HCT116 (cell line): ENCODE measurements around the gene RAB30. TPM values are rescaled to one million over a fixed set of nuclear protein-coding genes. Genes with fewer than 3 reads are reported as not detected.
"Not testable (repeated sequence)": the region's sequence is repeated elsewhere in the genome, so short reads cannot be mapped to it uniquely, and the experiment has no call there.

Experiments
- ATAC-seq: fragments of 200-7000 bp; cut with Tn5 transposase; 2 replicates; pipeline ENCODE4 v1.9.1; 2020; ENCODE audit warnings: mild to moderate bottlenecking, moderate library complexity
- BruUV-seq: library from RNA; stranded (reverse); fragments of 400-500 nt; replicated peaks from 2 replicates; lab custom pipeline; 2021; lab: Mats Ljungman, UMichigan
- CTCF ChIA-PET: fragments of 300-600 bp; sonication (Branson Sonifier 250); formaldehyde crosslinking; loops from one replicate; lab custom pipeline; 2021; ENCODE audit warnings: antibody characterized with exemption; lab: Charles Lee
- POLR2A ChIA-PET: fragments of 300-600, 350-600 bp; sonication (Branson Sonifier 250); formaldehyde crosslinking; loops from one replicate; lab custom pipeline; 2021; ENCODE audit warnings: antibody characterized with exemption; lab: Charles Lee
- RAD21 ChIA-PET, 2 experiments: fragments of 300-600 bp; sonication (Branson Sonifier 250); formaldehyde crosslinking; loops; one replicate each; lab custom pipeline; 2023; ENCODE audit warnings: low total read pairs in 2 of 2; ENCODE audit not compliant: uncharacterized antibody in 2 of 2, unreplicated experiment in 2 of 2, low non-redundant PET in 1 of 2; lab: Charles Lee
- DNase-seq: peaks from one replicate; pipeline ENCODE4 v3.0.0-alpha.2; 2010; ENCODE audit warnings: low read depth, low spot score
- H2AFZ ChIP-seq: fragments of 200-600 bp; shearing (Covaris generic), sonication (generic); 2 replicates; pipeline ENCODE4 v1.6.1; 2017; ENCODE audit warnings: low read depth, mixed run types, mixed read lengths, antibody characterized with exemption, low read length; ENCODE audit not compliant: poor library complexity, severe bottlenecking
- H3K27ac ChIP-seq: 2 replicates; pipeline ENCODE4 v1.5.1; 2012; ENCODE audit warnings: low read depth, low read length
- H3K27me3 ChIP-seq: fragments of 200-600 bp; sonication (generic); 2 replicates; pipeline ENCODE4 v1.6.1; 2016; ENCODE audit warnings: mixed run types, low read length, mixed read lengths; ENCODE audit not compliant: insufficient read depth
- H3K36me3 ChIP-seq, 2 experiments: fragments of 200-500 bp in 1 of 2; fragments of 200-600 bp in 1 of 2; sonication (Bioruptor generic) in 1 of 2; sonication (generic) in 1 of 2; 2 replicates each; pipeline versions ENCODE4 v1.5.1 to v1.6.1; 2014 to 2016; ENCODE audit warnings: low read length in 2 of 2, inconsistent platforms in 1 of 2, mixed read lengths in 1 of 2, mixed run types in 1 of 2; ENCODE audit not compliant: insufficient read depth in 2 of 2, control insufficient read depth in 1 of 2
- H3K4me1 ChIP-seq, 2 experiments: fragments of 200-600 bp in 1 of 2; sonication (generic) in 1 of 2; 2 replicates each; pipeline versions ENCODE4 v1.5.1 to v1.6.1; 2012 to 2017; ENCODE audit warnings: low read length in 2 of 2, inconsistent platforms in 1 of 2, mild to moderate bottlenecking in 1 of 2, mixed read lengths in 1 of 2, mixed run types in 1 of 2, moderate library complexity in 1 of 2; ENCODE audit not compliant: insufficient read depth in 2 of 2, control insufficient read depth in 1 of 2
- H3K4me2 ChIP-seq: fragments of 200-600 bp; sonication (generic); 2 replicates; pipeline ENCODE4 v1.6.1; 2017; ENCODE audit warnings: mixed run types, low read length, mixed read lengths
- H3K4me3 ChIP-seq, 2 experiments: fragments of 200-600 bp in 1 of 2; sonication (generic) in 1 of 2; replicated peaks in 1 of 2; 2 replicates each; pipeline ENCODE4 v1.5.1; 2011 to 2016; ENCODE audit warnings: low read length in 2 of 2, control low read depth in 1 of 2, low read depth in 1 of 2, mild to moderate bottlenecking in 1 of 2, mixed read lengths in 1 of 2, mixed run types in 1 of 2
- H3K79me2 ChIP-seq: fragments of 200-600 bp; sonication (generic); 2 replicates; pipeline ENCODE4 v1.6.1; 2017; ENCODE audit warnings: mild to moderate bottlenecking, mixed run types, low read length, moderate library complexity, mixed read lengths; ENCODE audit not compliant: insufficient read depth
- H3K9ac ChIP-seq: fragments of 200-600 bp; sonication (generic); 2 replicates; pipeline ENCODE4 v1.6.1; 2016; ENCODE audit warnings: low read length, mixed read lengths
- H3K9me2 ChIP-seq: fragments of 200-600 bp; sonication (generic), shearing (Covaris generic); 2 replicates; pipeline ENCODE4 v1.6.1; 2017; ENCODE audit warnings: mixed run types, mild to moderate bottlenecking, moderate library complexity; ENCODE audit not compliant: insufficient read depth
- H3K9me3 ChIP-seq, 2 experiments: fragments of 200-500 bp in 1 of 2; fragments of 200-600 bp in 1 of 2; sonication (Bioruptor generic) in 1 of 2; sonication (generic) in 1 of 2; 2 replicates each; pipeline ENCODE4 v1.6.1; 2014 to 2017; ENCODE audit warnings: low read length in 2 of 2, mixed read lengths in 2 of 2, inconsistent platforms in 1 of 2, low read depth in 1 of 2, mild to moderate bottlenecking in 1 of 2, mixed run types in 1 of 2, moderate library complexity in 1 of 2; ENCODE audit not compliant: control insufficient read depth in 1 of 2, insufficient read depth in 1 of 2
- H4K20me1 ChIP-seq: fragments of 200-600 bp; sonication (generic), shearing (Covaris generic); 2 replicates; pipeline ENCODE4 v1.6.1; 2017; ENCODE audit warnings: mixed run types, mild to moderate bottlenecking, moderate library complexity; ENCODE audit not compliant: insufficient read depth
- EGR1 ChIP-seq: IDR thresholded peaks from 2 replicates; pipeline ENCODE4 v1.6.1; 2012; ENCODE audit warnings: low read depth
- ELF1 ChIP-seq: IDR thresholded peaks from 2 replicates; pipeline ENCODE4 v1.6.1; 2012; ENCODE audit warnings: low read depth, borderline replicate concordance
- EZH2 ChIP-seq: fragments of 200-600 bp; sonication (generic); IDR thresholded peaks from 2 replicates; pipeline ENCODE4 v1.6.1; 2017; ENCODE audit warnings: antibody characterized with exemption, mixed run types
- EZH2phosphoT487 ChIP-seq: fragments of 200-600 bp; IDR thresholded peaks from 2 replicates; pipeline ENCODE4 v1.6.1; 2018; ENCODE audit warnings: antibody characterized with exemption, borderline replicate concordance
- FOSL1 ChIP-seq: IDR thresholded peaks from 2 replicates; pipeline ENCODE4 v1.6.1; 2012; ENCODE audit warnings: low read depth
- JUND ChIP-seq: IDR thresholded peaks from 2 replicates; pipeline ENCODE4 v1.6.1; 2012
- POLR2A ChIP-seq: IDR thresholded peaks from 2 replicates; pipeline ENCODE4 v1.7.0; 2011; ENCODE audit warnings: borderline replicate concordance; ENCODE audit not compliant: insufficient read depth, insufficient read length; ENCODE audit errors: extremely low read depth
- POLR2AphosphoS5 ChIP-seq: IDR thresholded peaks from 2 replicates; pipeline ENCODE4 v1.6.1; 2011; ENCODE audit warnings: mild to moderate bottlenecking, low read depth, low read length, moderate library complexity
- RAD21 ChIP-seq: IDR thresholded peaks from 2 replicates; pipeline ENCODE4 v1.6.1; 2012; ENCODE audit warnings: low read depth, mild to moderate bottlenecking
- SIN3A ChIP-seq: IDR thresholded peaks from 2 replicates; pipeline ENCODE4 v1.6.1; 2012; ENCODE audit warnings: low read depth
- ZFX ChIP-seq: fragments of 450-650 bp; IDR thresholded peaks from 2 replicates; pipeline ENCODE4 v1.6.1; 2017
- intact Hi-C: fragments of 100-400 bp; cut with micrococcal nuclease; formaldehyde crosslinking; loops from 2 replicates; pipeline ENCODE4 v1.10.0; 2022
- total RNA-seq: library from RNA; stranded (reverse); gene quantifications from one replicate; pipeline ENCODE4 v1.2.1, GENCODE V29; 2021; ENCODE audit not compliant: unreplicated experiment
- TF ChIP-seq, protein P1 (sequence below), 3 experiments: fragments of 200-600 bp in 1 of 3; sonication (generic) in 1 of 3; IDR thresholded peaks in 2 of 3; conservative IDR thresholded peaks in 1 of 3; 2 replicates each; pipeline ENCODE4 v1.5.1; 2012 to 2017; ENCODE audit warnings: low read depth in 2 of 3, low read length in 2 of 3, antibody characterized with exemption in 1 of 3, borderline replicate concordance in 1 of 3, control low read depth in 1 of 3, mild to moderate bottlenecking in 1 of 3, mixed read lengths in 1 of 3, mixed run types in 1 of 3, moderate library complexity in 1 of 3; ENCODE audit not compliant: insufficient read depth in 1 of 3
- TF ChIP-seq, protein P2 (sequence below): IDR thresholded peaks from 2 replicates; pipeline ENCODE4 v1.6.1; 2012

The RAB30 gene
- total RNA-seq, 1 experiment from 2014 or later: 5.7 TPM

DNA sequence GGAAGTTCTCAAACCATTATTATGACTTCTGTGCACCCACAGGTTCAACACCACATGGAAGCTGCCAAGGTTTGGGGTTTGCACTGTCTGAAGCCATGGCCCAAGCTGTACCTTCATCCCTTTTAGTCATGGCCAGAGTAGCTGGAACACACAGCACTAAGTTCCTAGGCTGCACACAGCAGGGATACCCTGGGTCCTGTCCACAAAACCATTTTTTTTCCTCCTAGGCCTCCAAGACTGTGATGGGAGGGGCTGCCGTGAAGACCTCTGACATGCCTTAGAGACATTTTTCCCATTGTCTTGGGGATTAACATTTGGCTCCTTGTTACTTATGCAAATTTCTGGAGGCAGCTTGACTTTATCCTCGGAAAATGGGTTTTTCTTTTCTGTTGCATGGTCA is 127.5 kb downstream of the RAB30 start:
- intact Hi-C loops: no loop called here
- H3K9ac ChIP-seq: no peak overlapping the region
- H3K4me2 ChIP-seq: no peak overlapping the region
- no peaks in the 10 kb centered on the region; a peak in 1 of 4 replicates for H3K9me3 ChIP-seq
- BruUV-seq: no TSS peak
- no peak for DNase-seq
- H3K27me3 ChIP-seq: no peaks in the 10 kb centered on the region
- H3K27ac ChIP-seq: no peak overlapping the region
- ChIA-PET RAD21 (no interaction called here), POLR2A (no interaction called here), CTCF (interaction anchor here (0.8 kb wide), 1 partner anchor 14 kb away, joined by 3 read pairs; no protein-coding TSS in a partner anchor)
- no peak overlapping the region for H2AFZ ChIP-seq
- no peaks in the 10 kb centered on the region for H3K36me3 ChIP-seq
- no peak overlapping the region for H3K4me3 ChIP-seq
- H4K20me1 ChIP-seq: no peaks in the 10 kb centered on the region
- no peak for ATAC-seq
- no peaks in the 10 kb centered on the region for H3K4me1 ChIP-seq
- no peaks in the 10 kb centered on the region for H3K9me2 ChIP-seq
- no peak for TF ChIP-seq POLR2A
- no peak for TF ChIP-seq RAD21
- H3K79me2 ChIP-seq: no peaks in the 10 kb centered on the region

DNA sequence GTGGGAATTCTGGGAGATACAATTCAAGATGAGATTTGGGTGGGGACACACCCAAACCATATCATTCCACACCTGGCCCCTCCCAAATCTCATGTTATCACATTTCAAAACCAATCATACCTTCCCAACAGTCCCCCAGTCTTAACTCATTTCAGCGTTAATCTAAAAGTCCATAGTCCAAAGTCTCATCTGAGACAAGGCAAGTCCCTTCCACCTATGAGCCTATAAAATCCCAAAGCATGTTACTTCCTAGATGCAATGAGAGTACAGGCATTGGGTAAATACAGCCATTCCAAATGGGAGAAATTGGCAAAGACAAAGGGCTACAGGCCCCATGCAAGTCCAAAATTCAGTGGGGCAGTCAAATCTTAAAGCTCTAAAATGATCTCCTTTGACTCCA is 128.3 kb downstream of the RAB30 start:
- H3K9ac ChIP-seq, H3K9me3 ChIP-seq, H3K4me1 ChIP-seq, H3K27ac ChIP-seq, H3K79me2 ChIP-seq, H3K9me2 ChIP-seq, ATAC-seq, H4K20me1 ChIP-seq, POLR2A ChIA-PET, H3K27me3 ChIP-seq, H3K4me2 ChIP-seq, RAD21 ChIA-PET, DNase-seq, BruUV-seq, H3K36me3 ChIP-seq, H3K4me3 ChIP-seq, intact Hi-C loops, H2AFZ ChIP-seq: not testable (repeated sequence)
- CTCF ChIA-PET: interaction anchor here (0.8 kb wide), 1 partner anchor 14 kb away, joined by 3 read pairs; no protein-coding TSS in a partner anchor

DNA sequence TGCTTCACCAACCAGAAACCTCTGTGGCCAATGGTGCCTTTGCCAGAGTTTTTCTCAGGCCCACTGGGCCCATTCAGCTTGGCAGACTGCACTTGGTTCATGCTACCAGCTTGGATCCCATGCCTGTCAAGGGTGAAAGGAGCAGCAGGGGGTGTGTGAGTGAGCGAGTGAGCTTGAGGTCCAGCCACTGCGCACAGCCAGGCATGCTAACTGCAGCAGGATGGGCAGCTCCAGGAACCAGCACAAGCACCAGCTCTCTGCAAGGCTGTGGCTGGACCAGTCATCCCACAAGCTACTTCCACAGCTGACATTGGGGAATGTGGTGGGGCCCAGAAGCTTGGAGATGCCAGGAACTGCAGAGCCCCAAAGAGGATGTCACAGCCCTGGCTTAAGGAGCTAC is 129.3 kb downstream of the RAB30 start:
- ChIA-PET RAD21 (no interaction called here), CTCF (no interaction called here), POLR2A (no interaction called here)
- no peak overlapping the region for H3K4me2 ChIP-seq
- H2AFZ ChIP-seq: no peak overlapping the region
- no peak for ATAC-seq
- H3K9ac ChIP-seq: no peak overlapping the region
- intact Hi-C loops: no loop called here
- no peaks in the 10 kb centered on the region for H3K9me3 ChIP-seq
- DNase-seq: no peak
- no TSS peak for BruUV-seq
- no peaks in the 10 kb centered on the region for H4K20me1 ChIP-seq
- H3K79me2 ChIP-seq: no peaks in the 10 kb centered on the region
- H3K4me1 ChIP-seq: no peaks in the 10 kb centered on the region
- no peak for TF ChIP-seq JUND
- TF ChIP-seq RAD21: no peak
- no peak for TF ChIP-seq POLR2AphosphoS5
- TF ChIP-seq, protein P1, sequence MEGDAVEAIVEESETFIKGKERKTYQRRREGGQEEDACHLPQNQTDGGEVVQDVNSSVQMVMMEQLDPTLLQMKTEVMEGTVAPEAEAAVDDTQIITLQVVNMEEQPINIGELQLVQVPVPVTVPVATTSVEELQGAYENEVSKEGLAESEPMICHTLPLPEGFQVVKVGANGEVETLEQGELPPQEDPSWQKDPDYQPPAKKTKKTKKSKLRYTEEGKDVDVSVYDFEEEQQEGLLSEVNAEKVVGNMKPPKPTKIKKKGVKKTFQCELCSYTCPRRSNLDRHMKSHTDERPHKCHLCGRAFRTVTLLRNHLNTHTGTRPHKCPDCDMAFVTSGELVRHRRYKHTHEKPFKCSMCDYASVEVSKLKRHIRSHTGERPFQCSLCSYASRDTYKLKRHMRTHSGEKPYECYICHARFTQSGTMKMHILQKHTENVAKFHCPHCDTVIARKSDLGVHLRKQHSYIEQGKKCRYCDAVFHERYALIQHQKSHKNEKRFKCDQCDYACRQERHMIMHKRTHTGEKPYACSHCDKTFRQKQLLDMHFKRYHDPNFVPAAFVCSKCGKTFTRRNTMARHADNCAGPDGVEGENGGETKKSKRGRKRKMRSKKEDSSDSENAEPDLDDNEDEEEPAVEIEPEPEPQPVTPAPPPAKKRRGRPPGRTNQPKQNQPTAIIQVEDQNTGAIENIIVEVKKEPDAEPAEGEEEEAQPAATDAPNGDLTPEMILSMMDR (IDR thresholded peaks at IDR 0.05 in 2 of 3, conservative IDR thresholded peaks at IDR 0.05 in 1 of 3; ENCODE audit: borderline replicate concordance in 1 of 3, insufficient read depth in 1 of 3, low read depth in 2 of 3, low read length in 2 of 3): no peak
- no peak for TF ChIP-seq ELF1
- no peak for TF ChIP-seq ZFX
- TF ChIP-seq SIN3A: no peak
- TF ChIP-seq POLR2A: no peak
- no peak for TF ChIP-seq FOSL1
- TF ChIP-seq EZH2: no peak
- TF ChIP-seq, protein P2, sequence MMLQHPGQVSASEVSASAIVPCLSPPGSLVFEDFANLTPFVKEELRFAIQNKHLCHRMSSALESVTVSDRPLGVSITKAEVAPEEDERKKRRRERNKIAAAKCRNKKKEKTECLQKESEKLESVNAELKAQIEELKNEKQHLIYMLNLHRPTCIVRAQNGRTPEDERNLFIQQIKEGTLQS: no peak
- TF ChIP-seq EZH2phosphoT487: no peak
- no peak for TF ChIP-seq EGR1
- H3K36me3 ChIP-seq: no peaks in the 10 kb centered on the region
- no peak overlapping the region for H3K4me3 ChIP-seq
- no peaks in the 10 kb centered on the region for H3K9me2 ChIP-seq
- no peak overlapping the region for H3K27ac ChIP-seq
- no peaks in the 10 kb centered on the region for H3K27me3 ChIP-seq
